SK-N-SH treated with all-trans-retinoic acid at 6 μM for 48 hours (cell line): ENCODE data around the gene MYL6.

ENCODE experiments used
- ATAC-seq: fragments of 200-7000 bp; cut with Tn5 transposase; 3 replicates; pipeline ENCODE4 v1.9.1; 2020; ENCODE audit warnings: mild to moderate bottlenecking, moderate library complexity
- ARNTL ChIP-seq: fragments of 450-650 bp; formaldehyde crosslinking; IDR thresholded peaks from 2 replicates; pipeline ENCODE4 v1.5.0; 2020; ENCODE audit warnings: low read depth, mild to moderate bottlenecking, moderate library complexity, borderline replicate concordance
- BACH2 ChIP-seq: fragments of 250-450 bp; sonication (Bioruptor Pico); IDR thresholded peaks from 2 replicates; pipeline ENCODE4 v1.9.0; 2021; ENCODE audit warnings: mild to moderate bottlenecking, borderline replicate concordance
- CSDC2 ChIP-seq: fragments of 250-450 bp; sonication (Bioruptor Pico); IDR thresholded peaks from 2 replicates; pipeline ENCODE4 v1.5.0; 2020; ENCODE audit warnings: mild to moderate bottlenecking, moderate library complexity
- ESRRG ChIP-seq: fragments of 250-450 bp; sonication (Bioruptor Pico); IDR thresholded peaks from 2 replicates; pipeline ENCODE4 v1.6.1; 2021; ENCODE audit warnings: mild to moderate bottlenecking
- GLIS3 ChIP-seq: fragments of 250-450 bp; sonication (Bioruptor Pico); IDR thresholded peaks from 2 replicates; pipeline ENCODE4 v1.5.0; 2020; ENCODE audit warnings: mild to moderate bottlenecking, moderate library complexity
- ISL1 ChIP-seq: fragments of 250-450 bp; sonication (Bioruptor Pico); IDR thresholded peaks from 2 replicates; pipeline ENCODE4 v2.1.2; 2022; ENCODE audit warnings: mild to moderate bottlenecking, moderate library complexity
- OSR1 ChIP-seq: fragments of 250-450 bp; sonication (Bioruptor Pico); IDR thresholded peaks from 2 replicates; pipeline ENCODE4 v1.8.0; 2022; ENCODE audit warnings: moderate library complexity, mild to moderate bottlenecking, inconsistent platforms
- PATZ1 ChIP-seq: fragments of 250-450 bp; sonication (Bioruptor Pico); IDR thresholded peaks from 2 replicates; pipeline ENCODE4 v1.8.0; 2020; ENCODE audit warnings: mild to moderate bottlenecking, moderate library complexity, borderline replicate concordance
- PPARA ChIP-seq: fragments of 250-450 bp; sonication (Bioruptor Pico); IDR thresholded peaks from 2 replicates; pipeline ENCODE4 v1.5.0; 2020; ENCODE audit warnings: mild to moderate bottlenecking, borderline replicate concordance
- RARB ChIP-seq: fragments of 250-450 bp; sonication (Bioruptor Pico); IDR thresholded peaks from 2 replicates; pipeline ENCODE4 v1.8.0; 2021; ENCODE audit warnings: mild to moderate bottlenecking, moderate library complexity
- SNAI2 ChIP-seq: fragments of 250-450 bp; sonication (Bioruptor Pico); IDR thresholded peaks from 2 replicates; pipeline ENCODE4 v1.5.0; 2020; ENCODE audit warnings: mild to moderate bottlenecking, moderate library complexity
- TCF4 ChIP-seq: fragments of 250-450 bp; sonication (Bioruptor Pico); IDR thresholded peaks from 2 replicates; pipeline ENCODE4 v1.8.0; 2021; ENCODE audit warnings: mild to moderate bottlenecking, moderate library complexity, borderline replicate concordance
- TOX ChIP-seq: fragments of 250-450 bp; sonication (Bioruptor Pico); IDR thresholded peaks from 2 replicates; pipeline ENCODE4 v1.8.0; 2021; ENCODE audit warnings: mild to moderate bottlenecking, moderate library complexity, borderline replicate concordance
- TSHZ2 ChIP-seq: fragments of 250-450 bp; sonication (Bioruptor Pico); IDR thresholded peaks from 2 replicates; pipeline ENCODE4 v1.5.0; 2020; ENCODE audit warnings: mild to moderate bottlenecking, moderate library complexity
- ZC3H10 ChIP-seq: fragments of 250-450 bp; sonication (Bioruptor Pico); IDR thresholded peaks from 2 replicates; pipeline ENCODE4 v1.5.1; 2021; ENCODE audit warnings: mild to moderate bottlenecking, moderate library complexity
- ZFP3 ChIP-seq: fragments of 250-450 bp; sonication (Bioruptor Pico); IDR thresholded peaks from 2 replicates; pipeline ENCODE4 v1.5.0; 2020; ENCODE audit warnings: mild to moderate bottlenecking, moderate library complexity
- ZFP30 ChIP-seq: fragments of 450-650 bp; formaldehyde crosslinking; IDR thresholded peaks from 2 replicates; pipeline ENCODE4 v1.5.0; 2022; ENCODE audit warnings: mild to moderate bottlenecking, moderate library complexity
- ZNF565 ChIP-seq: fragments of 450-650 bp; formaldehyde crosslinking; conservative IDR thresholded peaks from 2 replicates; pipeline ENCODE4 v1.5.0; 2020; ENCODE audit warnings: low read depth, mild to moderate bottlenecking, moderate library complexity
- ZNF70 ChIP-seq: fragments of 450-650 bp; formaldehyde crosslinking; IDR thresholded peaks from 2 replicates; pipeline ENCODE4 v1.5.0; 2020; ENCODE audit warnings: mild to moderate bottlenecking, moderate library complexity
- ZNF8 ChIP-seq: fragments of 450-650 bp; formaldehyde crosslinking; IDR thresholded peaks from 2 replicates; pipeline ENCODE4 v1.5.0; 2020; ENCODE audit warnings: mild to moderate bottlenecking, moderate library complexity
- TF ChIP-seq, protein P1 (sequence below): fragments of 250-450 bp; sonication (Bioruptor Pico); IDR thresholded peaks from 2 replicates; pipeline ENCODE4 v1.5.1; 2021; ENCODE audit warnings: mild to moderate bottlenecking, moderate library complexity
- TF ChIP-seq, protein P2 (sequence below): fragments of 250-450 bp; sonication (Bioruptor Pico); IDR thresholded peaks from 2 replicates; pipeline ENCODE4 v1.5.1; 2020; ENCODE audit warnings: low read depth, mild to moderate bottlenecking, moderate library complexity
- TF ChIP-seq, protein P3 (sequence below): fragments of 250-450 bp; sonication (Bioruptor Pico); IDR thresholded peaks from 2 replicates; pipeline ENCODE4 v1.8.0; 2021; ENCODE audit warnings: low read depth, mild to moderate bottlenecking, moderate library complexity, borderline replicate concordance

MYL6 gene

GRCh38 chr12:56117778-56118687, 40.1 kb upstream of the MYL6 start, which contains the start of gene ZC3H10:
TSS of gene ZC3H10 (plus strand) at chr12:56118266. CDS start at chr12:56120563, 2,297 bp downstream.
- TF ChIP-seq, protein P1, sequence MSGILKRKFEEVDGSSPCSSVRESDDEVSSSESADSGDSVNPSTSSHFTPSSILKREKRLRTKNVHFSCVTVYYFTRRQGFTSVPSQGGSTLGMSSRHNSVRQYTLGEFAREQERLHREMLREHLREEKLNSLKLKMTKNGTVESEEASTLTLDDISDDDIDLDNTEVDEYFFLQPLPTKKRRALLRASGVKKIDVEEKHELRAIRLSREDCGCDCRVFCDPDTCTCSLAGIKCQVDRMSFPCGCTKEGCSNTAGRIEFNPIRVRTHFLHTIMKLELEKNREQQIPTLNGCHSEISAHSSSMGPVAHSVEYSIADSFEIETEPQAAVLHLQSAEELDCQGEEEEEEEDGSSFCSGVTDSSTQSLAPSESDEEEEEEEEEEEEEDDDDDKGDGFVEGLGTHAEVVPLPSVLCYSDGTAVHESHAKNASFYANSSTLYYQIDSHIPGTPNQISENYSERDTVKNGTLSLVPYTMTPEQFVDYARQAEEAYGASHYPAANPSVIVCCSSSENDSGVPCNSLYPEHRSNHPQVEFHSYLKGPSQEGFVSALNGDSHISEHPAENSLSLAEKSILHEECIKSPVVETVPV, result peak; percentile 93
- TF ChIP-seq RARB (CRISPR knock-in tag) (peak; percentile 88; the same call in 1 of the 2 replicates), BACH2 (CRISPR knock-in tag) (no peak), ZNF8 (CRISPR knock-in tag) (peak; percentile 62; the same call in 1 of the 2 replicates), TCF4 (CRISPR knock-in tag) (peak; percentile 40; the same call in 1 of the 2 replicates), ZNF565 (no peak; the same call in 1 of the 2 replicates), PATZ1 (CRISPR knock-in tag) (peak; percentile 94), ISL1 (CRISPR knock-in tag) (no peak), ZFP3 (CRISPR knock-in tag) (no peak), ESRRG (CRISPR knock-in tag) (peak; percentile 95), ZC3H10 (CRISPR knock-in tag) (peak; percentile 84), CSDC2 (CRISPR knock-in tag) (no peak), TOX (CRISPR knock-in tag) (peak; percentile 85), GLIS3 (CRISPR knock-in tag) (peak; percentile 98), SNAI2 (CRISPR knock-in tag) (peak; percentile 68; the same call in 1 of the 2 replicates), PPARA (CRISPR knock-in tag) (no peak), OSR1 (CRISPR knock-in tag) (no peak)
- TF ChIP-seq, protein P2, sequence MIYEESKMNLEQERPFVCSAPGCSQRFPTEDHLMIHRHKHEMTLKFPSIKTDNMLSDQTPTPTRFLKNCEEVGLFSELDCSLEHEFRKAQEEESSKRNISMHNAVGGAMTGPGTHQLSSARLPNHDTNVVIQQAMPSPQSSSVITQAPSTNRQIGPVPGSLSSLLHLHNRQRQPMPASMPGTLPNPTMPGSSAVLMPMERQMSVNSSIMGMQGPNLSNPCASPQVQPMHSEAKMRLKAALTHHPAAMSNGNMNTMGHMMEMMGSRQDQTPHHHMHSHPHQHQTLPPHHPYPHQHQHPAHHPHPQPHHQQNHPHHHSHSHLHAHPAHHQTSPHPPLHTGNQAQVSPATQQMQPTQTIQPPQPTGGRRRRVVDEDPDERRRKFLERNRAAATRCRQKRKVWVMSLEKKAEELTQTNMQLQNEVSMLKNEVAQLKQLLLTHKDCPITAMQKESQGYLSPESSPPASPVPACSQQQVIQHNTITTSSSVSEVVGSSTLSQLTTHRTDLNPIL (CRISPR knock-in tag), result peak; percentile 83
- TF ChIP-seq, protein P3, sequence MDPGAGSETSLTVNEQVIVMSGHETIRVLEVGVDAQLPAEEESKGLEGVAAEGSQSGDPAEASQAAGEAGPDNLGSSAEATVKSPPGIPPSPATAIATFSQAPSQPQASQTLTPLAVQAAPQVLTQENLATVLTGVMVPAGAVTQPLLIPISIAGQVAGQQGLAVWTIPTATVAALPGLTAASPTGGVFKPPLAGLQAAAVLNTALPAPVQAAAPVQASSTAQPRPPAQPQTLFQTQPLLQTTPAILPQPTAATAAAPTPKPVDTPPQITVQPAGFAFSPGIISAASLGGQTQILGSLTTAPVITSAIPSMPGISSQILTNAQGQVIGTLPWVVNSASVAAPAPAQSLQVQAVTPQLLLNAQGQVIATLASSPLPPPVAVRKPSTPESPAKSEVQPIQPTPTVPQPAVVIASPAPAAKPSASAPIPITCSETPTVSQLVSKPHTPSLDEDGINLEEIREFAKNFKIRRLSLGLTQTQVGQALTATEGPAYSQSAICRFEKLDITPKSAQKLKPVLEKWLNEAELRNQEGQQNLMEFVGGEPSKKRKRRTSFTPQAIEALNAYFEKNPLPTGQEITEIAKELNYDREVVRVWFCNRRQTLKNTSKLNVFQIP (CRISPR knock-in tag), result 0 out of 2 replicates have a peak, but pooled peaks have one; percentile 20
- ATAC-seq, result peak; percentile 86

GRCh38 chr12:56118688-56119357, 39.3 kb upstream of the MYL6 start:
- TF ChIP-seq, protein P1, result no peak
- TF ChIP-seq PPARA (CRISPR knock-in tag) (no peak), ZFP30 (CRISPR knock-in tag) (no peak), ZNF70 (CRISPR knock-in tag) (no peak), ZNF8 (CRISPR knock-in tag) (no peak), ARNTL (CRISPR knock-in tag) (no peak), OSR1 (CRISPR knock-in tag) (no peak), GLIS3 (CRISPR knock-in tag) (no peak), TOX (CRISPR knock-in tag) (no peak), CSDC2 (CRISPR knock-in tag) (no peak), TSHZ2 (no peak)
- ATAC-seq, result peak; percentile 27
